Non-pigmented ciliary epithelial cell (primary cell): ENCODE measurements around the gene DOCK2.

Source experiments
- DNase-seq: peaks from one replicate; pipeline ENCODE4 v3.0.0-alpha.2; 2010; ENCODE audit warnings: low read depth

DOCK2 gene

GRCh38 chr5:169905017-169905416, 267.9 kb downstream of the DOCK2 start:
- no peak for DNase-seq

DNA sequence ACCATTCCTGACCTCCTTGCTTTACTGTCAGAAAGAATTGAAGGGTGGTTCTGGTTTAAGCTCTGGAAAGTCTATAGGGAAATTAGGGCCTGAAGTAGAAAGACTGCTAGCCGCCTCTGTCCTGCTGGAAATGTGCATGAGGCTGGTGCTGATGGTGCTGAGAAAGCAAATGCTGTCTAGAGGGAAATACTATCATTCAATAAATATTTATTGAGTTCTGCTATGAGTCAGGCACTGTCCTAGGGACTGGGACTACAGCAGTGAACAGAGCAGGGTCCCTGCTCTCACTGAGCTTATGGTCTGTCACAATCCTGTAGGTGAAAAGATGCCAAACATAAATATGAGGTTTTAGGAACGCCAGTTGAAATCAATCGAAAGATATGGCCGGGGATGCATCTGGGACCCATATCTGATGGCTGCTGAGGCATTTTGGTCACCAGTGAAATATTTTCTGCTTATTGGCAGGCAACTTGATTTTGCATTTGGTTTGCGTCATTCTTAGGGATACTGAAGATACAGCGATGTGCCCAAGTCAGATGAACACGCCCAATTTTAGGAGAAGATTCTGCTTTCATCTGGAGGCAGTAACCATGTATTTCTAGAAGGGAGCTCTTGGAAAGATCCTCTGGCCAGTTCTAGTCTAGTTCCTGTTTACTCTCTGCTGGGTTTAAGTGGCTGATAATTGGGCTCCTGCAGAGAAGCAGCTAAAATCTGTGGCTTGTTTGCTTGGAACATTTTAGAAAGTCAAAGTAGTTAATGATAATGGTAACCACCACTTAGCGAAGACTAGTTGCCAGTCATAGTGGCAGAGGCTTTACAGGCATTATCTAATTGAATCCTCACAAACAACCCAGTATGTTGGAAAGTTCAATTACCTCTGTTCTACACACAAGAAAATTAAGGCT, 269.9 kb downstream of the DOCK2 start:
- DNase-seq, result no peak

DNA sequence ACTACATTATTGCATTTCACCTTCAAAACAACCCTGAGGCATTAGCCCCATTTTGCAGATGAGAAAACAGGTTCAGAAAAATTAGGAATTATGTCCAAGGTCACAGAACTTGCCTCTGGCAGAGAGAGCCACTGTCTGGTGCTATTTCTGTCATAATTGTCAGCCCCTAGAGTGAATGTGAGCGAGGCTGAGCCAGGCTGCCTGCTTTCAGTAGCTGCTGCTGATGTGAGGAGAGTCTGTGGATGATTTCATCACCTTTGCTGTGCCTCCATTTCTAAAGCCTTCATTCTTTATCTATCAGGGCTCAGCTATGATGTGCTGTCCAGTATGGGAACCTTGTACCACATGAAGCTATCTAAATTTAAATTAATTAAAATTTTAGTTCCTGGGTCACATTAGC, 271.8 kb downstream of the DOCK2 start:
- no peak for DNase-seq

DNA sequence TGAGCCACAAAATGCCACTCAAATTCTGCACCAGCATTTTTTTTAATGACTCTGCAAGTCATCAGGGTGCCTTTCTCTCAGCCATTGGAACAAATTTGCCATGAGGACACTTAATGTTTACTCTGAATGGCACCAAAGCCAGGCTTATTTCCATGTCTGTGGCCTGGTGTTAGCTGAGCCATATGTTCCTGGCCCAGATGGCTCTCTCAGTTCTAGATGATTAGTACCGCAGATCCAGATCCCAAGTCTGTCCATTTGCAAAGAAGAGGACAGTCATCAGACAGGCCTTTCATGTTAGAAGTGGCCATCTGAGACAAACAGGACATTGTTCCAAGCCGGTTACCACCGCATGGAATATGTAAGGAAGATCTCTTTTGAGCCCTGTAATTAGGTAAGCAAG, 272.9 kb downstream of the DOCK2 start:
- no peak for DNase-seq

GRCh38 chr5:169910393-169910792, 273.3 kb downstream of the DOCK2 start:
- no peak for DNase-seq

DNA sequence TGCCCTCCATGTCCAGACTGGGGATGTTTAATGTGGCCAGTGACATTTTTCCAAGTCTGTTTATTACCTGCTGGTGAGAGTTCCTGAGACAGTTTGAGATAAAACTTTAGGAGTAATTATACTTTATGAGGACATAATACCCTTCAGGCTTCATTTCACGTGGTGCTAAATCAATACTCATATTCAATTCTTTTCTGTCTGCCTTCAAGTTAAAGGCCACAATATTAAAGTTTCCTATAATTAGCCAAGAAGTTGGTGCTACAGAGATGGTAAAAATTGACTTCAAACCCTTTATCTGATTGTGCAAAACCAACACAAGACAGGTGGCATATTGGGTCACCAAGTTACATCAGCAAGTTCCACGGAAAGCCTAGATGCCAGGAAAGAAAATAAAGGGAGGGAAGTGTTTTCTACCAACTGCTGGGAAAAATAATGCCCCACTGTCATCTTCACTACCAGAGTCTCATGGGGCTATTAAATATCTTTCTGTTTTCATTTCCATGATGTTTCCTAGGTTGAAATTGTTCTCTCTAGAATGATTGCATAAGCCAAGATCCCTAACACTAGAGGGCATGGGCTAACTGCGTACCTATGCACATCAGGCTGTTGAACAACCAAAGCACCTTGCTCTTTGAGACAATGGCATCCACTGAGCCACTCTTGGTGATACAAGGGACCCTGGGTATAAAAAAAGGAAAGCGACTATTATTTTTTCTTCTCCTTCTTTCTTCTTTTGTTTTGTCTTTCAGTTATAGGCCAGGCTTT, 274.6 kb downstream of the DOCK2 start:
- no peak for DNase-seq

GRCh38 chr5:169913479-169913878, 276.4 kb downstream of the DOCK2 start:
- no peak for DNase-seq

DNA sequence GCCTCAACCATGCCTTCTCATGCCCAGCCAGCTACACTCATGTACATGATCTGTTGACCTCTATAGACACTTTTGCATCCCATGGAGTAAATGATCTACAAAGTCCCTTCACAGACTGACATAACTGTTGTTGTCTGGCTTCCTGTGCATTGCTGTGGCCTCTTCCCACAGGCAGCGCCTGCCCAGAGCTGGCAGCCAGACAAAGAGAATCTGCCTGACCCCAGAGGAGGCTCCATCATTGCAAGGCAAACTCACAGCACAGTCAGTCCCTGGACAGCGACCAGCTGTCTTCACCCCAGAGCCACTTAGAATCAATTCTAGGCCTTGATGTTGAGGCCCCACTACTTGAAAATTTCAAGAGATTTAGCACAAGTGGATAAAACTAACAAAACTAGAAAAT, 277.7 kb downstream of the DOCK2 start:
- no peak for DNase-seq

DNA sequence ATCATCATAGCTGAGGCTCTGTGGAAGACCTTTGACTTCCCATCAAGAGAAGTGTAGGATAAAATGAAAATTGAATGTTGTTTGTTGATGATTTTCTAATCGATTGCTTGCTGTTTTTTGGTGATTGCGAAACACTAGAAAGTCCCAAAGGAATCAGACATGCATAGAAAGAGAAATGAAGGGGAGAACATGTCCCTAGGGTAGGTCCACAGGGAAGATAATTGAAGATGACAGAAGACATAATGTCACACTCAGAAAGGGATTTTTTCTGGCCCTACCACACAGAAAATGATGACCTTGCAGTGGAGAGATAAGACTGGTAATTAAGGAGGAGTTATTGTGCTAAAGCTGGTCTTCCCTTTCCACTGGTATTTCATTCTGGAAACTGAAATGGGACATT, 280.4 kb downstream of the DOCK2 start:
- DNase-seq, result no peak

- DNase-seq, result no peak
Observed at GRCh38 chr5:169918228-169918627, 281.2 kb downstream of the DOCK2 start.

DNA sequence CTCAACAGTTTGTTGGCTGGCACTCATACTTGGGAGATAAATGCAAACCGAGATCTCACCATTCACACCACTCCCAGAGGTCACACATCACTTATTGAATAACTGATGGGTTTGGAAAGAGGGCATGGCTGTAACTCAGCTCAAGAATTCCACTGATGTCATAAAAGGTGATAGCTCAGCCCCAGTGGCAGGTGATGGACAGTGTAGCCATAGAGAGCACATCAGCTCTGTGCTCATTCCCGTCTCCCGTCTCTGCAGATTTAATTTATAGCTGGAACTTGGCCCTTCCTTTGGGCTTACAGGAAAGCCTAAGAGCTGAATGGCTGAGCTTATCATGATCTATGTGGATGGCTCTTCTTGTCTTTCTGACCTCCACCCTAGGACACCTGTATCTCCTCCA, 283.4 kb downstream of the DOCK2 start:
- no peak for DNase-seq

DNA sequence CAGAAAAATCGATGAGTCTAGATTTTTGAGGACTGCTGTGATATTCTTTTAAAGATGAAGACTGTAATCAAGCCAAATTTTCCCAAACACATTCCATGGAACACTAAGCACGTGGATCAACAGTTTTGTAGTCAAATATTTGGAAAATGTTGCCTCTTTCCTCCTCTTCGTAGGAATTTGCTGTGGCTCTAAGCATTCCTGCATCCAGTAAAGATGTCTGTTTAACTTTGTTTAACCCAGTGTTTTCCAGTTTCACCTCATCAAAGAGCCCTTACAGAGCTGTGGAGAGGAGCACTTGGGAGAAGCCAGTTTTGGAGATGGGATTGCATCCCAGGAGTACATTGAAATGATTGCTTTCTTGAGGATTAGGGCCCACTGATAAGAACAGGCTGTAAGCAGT, 284.3 kb downstream of the DOCK2 start:
- DNase-seq, result no peak

- DNase-seq, result no peak
Observed at GRCh38 chr5:169921949-169922348, 284.9 kb downstream of the DOCK2 start.

GRCh38 chr5:169922474-169922873, 285.4 kb downstream of the DOCK2 start:
- DNase-seq, result no peak

DNA sequence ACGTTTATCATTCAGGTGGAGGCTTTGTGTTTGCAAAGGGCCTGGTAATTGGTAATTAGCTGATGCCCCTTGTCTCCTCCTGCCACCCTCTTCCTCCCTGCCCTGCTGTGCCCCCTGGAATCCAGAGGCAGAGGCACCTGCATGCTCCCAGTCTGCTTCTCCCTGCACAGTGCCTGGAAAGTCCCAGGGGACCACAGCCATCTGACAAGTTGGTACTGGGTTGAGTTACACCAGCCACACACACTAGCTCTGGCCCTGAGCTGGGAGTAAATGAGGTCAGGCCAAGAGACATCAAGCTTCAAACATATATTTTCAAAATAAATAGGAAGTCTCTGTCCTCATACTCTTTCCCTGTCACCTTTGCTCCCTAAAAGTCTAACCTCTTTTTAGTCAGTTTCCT, 286.9 kb downstream of the DOCK2 start:
- DNase-seq, result no peak

GRCh38 chr5:169933127-169933526, 296.1 kb downstream of the DOCK2 start:
- DNase-seq, result no peak

GRCh38 chr5:169933616-169934015, 296.5 kb downstream of the DOCK2 start:
- no peak for DNase-seq

GRCh38 chr5:169934990-169935389, 297.9 kb downstream of the DOCK2 start:
- DNase-seq, result no peak

DNA sequence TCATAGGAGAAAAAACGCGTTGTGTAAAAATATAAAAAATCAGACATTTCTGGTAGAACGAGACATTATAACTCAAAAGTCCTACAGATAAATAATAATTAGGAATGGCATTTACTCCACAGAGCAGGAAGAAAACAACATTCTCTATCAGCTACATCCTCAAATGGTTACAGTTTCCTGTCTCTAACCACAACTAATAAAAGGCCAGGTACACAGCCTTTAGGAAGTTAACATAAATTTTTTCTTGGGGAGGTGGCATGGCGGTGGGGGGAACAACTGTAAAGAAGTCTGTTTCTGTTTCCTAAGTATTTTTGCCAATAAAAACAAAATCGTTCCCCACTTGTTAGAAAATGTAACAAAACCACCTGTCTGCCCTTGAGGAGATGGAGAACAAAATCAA, 298.7 kb downstream of the DOCK2 start:
- DNase-seq, result no peak

- no peak for DNase-seq
Observed at GRCh38 chr5:169938439-169938838, 301.4 kb downstream of the DOCK2 start.

DNA sequence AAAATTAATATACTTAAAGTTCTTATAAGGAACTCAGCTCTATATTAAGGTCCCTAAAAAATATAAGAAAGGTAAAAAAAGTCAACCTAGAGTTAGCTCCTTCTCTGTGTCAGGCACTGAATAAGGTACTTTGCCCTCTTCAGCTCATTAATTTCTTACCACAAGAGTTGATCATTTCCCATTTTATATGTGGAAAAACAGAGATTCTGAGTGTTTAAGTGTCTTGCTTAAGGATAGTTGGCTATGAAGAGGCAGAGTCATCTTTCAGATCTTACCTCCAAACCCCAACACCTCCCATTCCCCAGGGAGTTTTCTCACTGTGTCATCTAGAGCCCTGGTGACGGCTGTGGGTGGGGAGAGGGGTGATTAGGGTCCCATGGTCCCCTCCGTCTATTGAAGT, 302.7 kb downstream of the DOCK2 start:
- no peak for DNase-seq

- DNase-seq, result no peak
Observed at GRCh38 chr5:169941542-169941941, 304.5 kb downstream of the DOCK2 start.

GRCh38 chr5:169942181-169942580, 305.1 kb downstream of the DOCK2 start:
- DNase-seq, result no peak
